Hematopoietic multipotent progenitor cell treated with erythropoietin and hydrocortisone succinate and interleukin-3 and kit ligand, for 15 days (in vitro differentiated cells): ENCODE results near the gene SPRYD3.
"Not testable (repeated sequence)": the region's sequence is repeated elsewhere in the genome, so short reads cannot be mapped to it uniquely, and the experiment has no call there.

Source experiments
- DNase-seq: peaks from one replicate; pipeline ENCODE4 v3.0.0-alpha.2; 2015; ENCODE audit warnings: low spot score

The SPRYD3 gene

DNA sequence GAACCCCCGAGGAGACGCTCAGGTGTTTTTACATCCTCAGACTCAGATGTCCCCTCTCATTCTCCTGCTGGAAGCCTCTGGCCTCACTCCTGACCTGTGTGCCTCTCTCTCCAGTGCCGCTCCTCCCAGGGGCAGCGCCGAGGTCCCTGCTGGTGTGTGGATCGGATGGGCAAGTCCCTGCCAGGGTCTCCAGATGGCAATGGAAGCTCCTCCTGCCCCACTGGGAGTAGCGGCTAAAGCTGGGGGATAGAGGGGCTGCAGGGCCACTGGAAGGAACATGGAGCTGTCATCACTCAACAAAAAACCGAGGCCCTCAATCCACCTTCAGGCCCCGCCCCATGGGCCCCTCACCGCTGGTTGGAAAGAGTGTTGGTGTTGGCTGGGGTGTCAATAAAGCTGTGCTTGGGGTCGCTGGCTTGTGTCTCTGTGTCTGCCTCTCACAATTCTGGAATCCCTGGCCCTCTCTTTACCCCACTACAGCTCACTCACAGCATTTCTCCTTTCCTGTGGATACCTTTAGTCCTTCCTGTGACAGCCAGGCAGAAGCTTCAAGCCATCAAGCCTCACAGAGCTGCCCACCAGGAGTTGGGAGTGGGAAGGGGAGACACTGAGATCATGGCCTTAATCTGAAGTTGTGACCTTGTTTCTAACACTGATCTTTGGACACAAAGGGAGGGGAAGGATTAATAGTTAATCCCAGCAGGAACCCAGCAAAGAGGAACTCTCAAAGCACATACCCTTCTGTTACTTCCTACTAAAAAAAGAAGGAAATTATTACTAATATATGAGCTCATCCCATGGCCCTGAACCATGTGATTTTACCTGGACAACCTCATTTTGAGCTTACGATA, 23.0 kb upstream of the SPRYD3 start:
- DNase-seq = no peak

DNA sequence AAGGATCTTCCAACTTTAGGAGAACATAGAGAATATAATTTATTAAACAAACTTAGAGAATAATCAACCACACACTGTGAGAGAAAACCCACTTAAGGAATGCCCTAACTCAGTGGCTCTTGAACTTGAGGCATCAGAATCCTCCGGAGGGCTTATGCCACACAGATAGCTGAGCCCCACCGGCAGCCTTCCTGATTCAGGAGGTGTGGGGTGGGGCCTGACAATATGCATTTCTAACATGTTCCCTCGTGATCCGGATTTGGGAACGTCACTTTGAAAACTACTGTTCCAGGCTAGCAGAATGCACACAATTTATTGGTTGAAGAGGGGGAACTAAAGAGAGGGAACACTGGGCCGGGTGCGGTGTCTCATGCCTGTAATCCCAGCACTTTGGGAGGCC, 22.1 kb upstream of the SPRYD3 start:
- DNase-seq = no peak

DNA sequence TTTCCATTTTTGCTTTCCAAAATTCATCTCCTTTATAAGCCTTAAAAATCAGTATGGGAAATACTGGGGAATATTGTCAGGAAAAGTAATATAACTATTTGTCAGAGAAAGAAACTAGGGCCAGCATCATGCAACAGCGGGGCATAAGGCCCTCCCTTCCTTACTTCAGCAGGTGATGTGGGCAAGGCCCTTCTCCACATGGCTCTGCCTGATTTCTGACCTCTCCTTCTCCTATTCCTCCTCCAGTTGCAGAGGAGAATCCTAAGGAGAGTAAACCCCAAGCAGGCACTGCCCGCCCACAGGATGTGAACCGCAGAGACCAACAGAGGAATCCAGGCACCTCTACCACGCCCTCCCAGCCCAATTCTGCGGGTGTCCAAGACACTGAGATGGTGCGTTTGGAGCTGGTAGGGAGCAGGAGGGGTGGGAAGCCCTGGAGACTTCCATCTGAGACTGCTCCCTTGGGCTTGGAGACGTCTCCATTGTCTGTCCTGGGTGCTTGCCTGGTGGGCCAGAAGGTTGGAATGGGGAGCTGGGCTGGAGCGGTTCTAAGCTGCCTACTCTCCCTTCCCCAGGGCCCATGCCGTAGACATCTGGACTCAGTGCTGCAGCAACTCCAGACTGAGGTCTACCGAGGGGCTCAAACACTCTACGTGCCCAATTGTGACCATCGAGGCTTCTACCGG, 21.4 kb upstream of the SPRYD3 start:
- no peak for DNase-seq

DNA sequence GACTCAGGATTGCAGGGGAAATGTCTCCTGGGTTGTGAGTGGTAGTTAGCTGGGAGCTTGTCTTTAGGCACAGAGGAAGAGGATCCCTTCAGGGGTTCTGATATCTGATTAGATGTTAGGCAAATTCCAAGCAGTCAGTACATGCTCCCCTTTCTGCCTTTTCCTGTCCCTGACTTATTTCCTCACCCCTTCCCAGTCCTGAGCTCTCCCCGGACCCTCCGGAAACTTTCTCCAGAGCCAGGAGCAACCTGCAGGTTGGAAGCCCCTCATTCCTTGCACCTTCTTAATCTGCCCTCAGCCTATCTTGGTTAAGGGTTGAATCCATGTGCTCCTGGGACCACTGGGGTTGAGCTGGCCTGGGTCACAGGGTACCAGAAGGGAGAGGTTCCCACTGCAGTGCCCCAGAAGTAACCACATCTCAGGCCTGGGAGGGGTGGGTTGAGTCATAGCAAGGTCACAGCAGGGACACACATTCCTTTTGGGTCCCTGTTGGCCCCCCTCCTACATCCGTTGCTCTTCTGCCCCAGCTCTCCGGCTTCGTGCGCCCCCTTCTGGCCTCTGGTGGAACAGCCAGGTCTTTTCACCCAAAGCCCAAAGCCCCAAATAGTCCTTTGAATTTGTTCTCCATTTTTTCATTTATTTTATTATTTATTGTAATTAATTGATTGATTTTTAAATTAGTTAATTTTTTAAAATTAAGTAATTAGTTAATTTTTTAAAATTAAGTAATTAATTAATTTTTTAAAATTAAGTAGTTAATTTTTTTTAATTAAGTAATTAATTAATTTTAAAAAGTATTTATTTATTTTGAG, 20.1 kb upstream of the SPRYD3 start:
- peak; percentile 78 for DNase-seq

DNA sequence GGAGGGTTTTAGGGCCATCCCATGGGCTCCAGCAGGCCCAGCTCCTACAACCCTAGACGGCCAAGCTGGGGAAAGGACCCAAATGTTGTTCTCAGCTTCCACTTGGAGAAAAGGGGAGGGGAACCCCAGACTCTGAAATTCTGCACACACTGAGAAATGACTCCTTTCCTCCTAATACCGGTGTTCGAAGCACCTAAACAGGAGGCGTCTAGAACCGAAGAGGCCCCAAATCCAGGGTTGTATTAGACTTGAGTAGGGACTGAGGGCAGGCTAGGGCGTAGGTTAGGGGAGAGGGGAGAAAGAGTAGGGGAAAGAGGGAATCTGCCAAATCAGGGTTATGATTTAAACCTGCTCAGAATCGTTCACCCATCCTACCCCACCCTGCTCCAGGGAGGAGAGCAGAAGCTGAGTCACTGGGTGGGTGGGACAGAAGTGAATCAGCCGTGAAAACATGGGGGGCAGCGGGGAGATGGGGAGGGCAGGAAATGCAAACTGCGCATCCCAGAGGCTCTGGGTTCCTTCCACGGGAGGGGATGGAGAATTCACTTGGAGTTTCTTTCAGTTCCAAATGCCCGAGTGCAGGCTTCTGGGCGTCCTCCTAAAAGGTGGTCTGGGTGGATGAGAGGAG, 19.3 kb upstream of the SPRYD3 start:
- DNase-seq = no peak

DNA sequence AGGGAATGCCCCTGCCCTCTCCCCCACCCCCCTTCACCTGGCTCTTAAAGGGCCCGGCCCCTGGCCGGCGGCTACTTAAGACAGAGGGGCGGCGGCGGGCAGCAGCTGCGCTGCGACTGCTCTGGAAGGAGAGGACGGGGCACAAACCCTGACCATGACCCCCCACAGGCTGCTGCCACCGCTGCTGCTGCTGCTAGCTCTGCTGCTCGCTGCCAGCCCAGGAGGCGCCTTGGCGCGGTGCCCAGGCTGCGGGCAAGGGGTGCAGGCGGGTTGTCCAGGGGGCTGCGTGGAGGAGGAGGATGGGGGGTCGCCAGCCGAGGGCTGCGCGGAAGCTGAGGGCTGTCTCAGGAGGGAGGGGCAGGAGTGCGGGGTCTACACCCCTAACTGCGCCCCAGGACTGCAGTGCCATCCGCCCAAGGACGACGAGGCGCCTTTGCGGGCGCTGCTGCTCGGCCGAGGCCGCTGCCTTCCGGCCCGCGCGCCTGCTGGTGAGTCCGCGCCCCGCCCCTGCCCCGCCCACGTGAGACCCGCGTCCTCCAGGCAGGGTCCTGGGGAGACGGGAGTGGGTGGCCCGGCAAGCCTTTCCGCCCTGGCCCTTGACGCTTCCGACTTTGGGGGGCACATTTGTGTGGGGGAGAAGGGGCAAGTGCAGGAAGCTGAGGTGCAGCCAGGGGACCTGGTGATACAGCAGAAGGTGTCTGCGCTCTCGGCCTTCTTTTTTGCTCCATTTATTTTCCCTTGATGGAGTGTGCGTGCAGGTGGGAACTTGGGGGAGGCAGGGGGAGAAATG, 18.6 kb upstream of the SPRYD3 start, which contains the start of gene IGFBP6:
TSS of gene IGFBP6 (plus strand) at position 104 of the 790 bp plus-strand sequence. CDS start at position 155, 51 bp downstream.
- no peak for DNase-seq

DNA sequence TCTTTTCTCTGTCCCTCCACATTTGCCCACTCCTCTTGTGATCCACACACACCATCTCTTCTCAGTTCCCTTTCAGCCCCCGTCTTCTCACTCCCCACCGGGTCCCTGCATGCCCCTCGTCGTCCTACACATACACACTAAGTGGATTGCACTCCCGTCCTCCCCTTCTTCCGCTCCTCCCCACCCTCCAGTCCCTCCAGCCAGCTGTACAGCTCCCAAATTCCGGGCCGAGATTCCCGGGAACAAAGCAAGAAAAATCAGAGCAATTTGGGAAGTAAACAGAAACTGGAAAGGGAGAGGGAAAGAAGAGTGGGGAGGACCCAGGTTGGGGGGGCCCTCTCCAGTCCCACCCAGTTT, 18.0 kb upstream of the SPRYD3 start:
- DNase-seq = no peak

DNA sequence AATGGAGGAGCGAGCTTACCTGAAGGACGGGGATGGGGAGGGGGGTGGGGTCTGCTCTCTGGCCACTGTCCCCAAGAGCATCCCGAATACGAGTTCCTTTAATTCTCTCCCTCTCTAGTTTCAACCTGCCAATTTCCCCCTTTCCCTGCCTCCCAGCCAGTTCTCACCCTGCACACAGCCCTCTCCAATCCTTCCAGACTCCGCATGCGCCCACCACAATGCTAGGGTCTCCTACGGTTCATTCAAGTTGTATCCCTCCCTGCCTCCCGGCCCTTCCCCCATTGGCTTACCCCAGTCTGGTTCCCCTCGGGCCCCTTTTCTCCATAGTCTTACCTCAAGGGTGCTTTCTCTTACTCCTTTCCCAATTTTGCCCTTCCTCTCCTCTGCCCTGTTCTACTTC, 17.6 kb upstream of the SPRYD3 start:
- no peak for DNase-seq

DNA sequence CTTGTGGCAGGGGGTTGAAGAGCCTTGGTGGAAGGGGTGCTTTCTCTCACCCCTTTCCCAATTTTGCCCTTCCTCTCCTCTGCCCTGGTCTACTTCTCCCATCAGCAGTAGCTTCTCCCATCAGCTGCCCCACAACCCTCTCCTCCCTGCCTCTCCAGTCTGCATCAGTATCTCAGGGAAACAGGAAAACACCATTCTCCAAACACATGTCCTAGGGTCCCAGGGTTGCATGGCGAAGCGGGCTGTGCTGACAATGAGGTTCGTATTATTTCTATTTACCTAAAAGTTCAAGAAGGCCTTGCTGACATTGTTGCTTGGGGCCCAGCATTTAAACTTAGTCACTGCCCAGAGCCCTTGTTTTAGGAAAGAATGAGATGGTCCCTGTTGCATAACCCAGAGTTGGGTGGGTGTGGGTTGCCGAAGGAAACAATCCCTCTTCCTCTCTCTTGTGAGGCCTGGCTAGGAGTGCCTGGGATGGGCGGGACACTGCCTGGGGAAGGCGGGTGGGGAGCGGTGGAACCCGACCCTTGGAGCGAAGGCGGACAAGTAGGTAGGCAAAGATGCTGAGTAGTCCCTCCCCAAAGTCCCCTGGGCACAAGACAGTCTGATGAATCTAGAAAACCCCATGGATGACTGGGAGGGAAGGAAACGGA, 17.0 kb upstream of the SPRYD3 start:
- no peak for DNase-seq

DNA sequence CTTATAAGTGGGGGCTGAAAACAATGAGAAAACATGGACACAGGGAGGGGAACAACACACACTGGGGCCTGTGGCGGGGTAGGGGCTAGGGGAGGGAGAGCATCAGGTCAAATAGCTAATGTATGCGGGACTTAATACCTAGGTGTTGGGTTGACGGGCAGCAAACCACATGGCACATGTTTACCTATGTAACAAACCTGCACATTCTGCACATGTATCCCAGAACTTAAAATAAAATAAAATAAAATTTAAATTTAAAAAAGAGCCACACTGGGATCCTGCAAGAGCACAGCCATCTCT, 16.4 kb upstream of the SPRYD3 start:
- DNase-seq = not testable (repeated sequence)

DNA sequence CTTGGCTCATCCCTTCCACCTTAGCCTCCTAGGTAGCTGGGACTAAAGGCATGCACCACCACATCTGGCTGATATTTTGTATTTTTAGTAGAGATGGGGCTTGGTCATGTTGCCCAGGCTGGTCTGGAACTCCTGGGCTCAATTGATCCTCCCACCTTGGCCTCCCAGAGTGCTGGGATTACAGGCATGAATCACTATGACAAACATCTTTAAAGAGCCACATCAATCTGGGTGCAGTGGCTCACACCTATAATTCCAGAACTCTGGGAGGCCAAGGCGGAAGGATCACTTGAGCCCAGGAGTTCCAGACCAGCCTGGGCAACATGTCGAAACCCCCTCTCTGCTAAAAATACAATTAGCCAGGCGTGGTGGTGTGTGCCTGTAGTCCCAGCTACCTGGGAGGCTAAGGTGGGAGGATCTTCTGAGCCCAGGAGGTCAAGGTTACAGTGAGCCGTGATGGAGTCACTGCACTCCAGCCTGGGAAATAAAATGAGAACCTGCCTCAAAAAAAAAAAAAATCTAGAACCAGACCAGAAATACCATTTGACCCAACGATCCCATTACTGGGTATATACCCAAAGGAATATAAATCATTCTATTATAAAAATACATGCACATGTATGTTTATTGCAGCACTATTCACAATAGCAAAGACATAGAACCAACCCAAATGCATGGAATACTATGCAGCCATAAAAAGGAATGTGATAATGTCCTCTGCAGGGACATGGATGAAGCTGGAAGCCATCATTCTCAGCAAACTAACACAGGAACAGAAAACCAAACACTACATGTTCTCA, 15.8 kb upstream of the SPRYD3 start:
- not testable (repeated sequence) for DNase-seq

DNA sequence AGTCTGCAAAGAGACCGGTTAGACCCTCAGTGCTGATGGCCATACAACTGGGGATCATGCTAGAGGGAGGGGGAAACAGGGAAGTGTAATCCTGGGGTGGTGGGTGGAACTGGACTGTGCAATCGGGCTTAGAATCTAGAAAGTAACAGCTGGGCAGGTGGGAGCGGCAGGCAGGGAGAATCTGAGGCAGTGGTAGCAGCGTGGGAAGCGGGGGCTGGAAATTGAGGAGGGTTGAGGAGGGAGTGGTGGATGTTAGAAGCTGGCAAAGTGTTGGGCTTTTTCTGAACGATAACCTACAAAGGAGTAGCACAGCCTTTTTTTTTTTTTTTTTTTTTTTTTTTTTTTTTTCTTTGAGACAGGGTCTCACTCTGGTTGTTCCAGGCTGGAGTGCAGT, 15.2 kb upstream of the SPRYD3 start:
- DNase-seq = no peak

DNA sequence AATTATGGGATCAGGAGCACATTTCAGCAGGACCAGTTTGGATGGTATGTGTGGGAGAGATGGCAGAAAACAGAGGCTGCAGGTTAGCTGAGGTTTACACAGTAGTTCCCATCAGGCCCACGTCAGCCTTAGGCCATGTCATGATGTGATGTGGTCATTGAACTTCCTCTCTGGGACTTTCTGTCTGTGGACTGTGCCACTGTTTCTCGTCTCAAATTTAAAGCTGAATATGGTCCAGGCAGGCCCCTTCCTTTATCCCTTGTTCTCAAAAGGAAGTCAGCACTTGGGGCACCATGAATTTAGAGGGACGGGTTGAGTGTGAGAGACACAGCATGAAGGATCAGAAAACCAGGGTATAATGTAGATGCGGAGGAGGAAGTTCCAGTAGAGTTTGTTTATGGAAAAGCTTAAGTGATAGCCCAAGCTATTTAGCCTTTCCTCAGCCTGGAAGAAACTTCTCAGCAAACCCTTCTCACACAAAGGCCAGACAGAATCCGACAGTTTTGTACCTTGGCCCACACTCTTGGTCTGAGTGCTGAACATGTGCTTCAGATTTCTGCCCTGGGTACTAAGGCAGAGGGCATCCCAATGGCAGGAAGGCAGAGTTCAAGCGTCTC, 14.7 kb upstream of the SPRYD3 start:
- no peak for DNase-seq

DNA sequence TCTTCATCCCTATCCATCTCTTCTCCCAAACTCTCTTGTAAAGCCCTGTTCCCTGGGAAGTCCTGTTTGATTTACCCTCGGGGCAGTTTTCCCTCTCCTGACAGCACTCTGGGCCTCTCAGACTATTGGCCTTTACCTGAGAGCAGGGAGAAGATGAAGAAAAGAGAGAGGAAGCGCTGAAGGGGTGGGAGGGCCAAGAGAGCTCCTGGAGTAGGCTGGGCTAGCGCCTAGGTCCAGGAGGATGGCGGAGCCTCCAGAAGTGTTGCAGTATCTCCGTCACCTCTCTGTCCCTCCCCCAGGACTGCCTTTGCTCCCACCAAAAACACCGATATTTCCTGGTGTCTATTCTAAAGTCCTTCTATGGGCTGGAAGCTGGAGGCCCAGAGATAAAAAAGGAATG, 12.6 kb upstream of the SPRYD3 start:
- DNase-seq = no peak

DNA sequence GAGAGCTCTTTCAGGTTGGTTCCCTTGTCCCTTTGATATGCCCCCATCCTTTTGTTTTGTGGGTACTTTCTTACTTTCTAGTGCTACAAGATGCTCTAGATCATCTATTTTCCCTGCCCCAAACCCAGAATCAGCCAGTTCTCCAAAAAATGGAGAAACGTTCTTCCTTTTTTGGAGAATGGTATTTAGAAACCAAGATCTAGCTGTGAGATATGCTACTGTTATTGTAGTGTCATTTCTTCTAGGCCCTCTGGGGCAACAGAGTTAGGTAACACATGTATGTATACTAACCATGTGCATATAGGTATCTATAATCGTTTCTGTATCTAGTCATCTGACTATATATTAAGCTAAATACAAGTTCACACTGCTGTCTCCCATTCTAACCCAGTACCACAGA, 11.4 kb upstream of the SPRYD3 start:
- no peak for DNase-seq

DNA sequence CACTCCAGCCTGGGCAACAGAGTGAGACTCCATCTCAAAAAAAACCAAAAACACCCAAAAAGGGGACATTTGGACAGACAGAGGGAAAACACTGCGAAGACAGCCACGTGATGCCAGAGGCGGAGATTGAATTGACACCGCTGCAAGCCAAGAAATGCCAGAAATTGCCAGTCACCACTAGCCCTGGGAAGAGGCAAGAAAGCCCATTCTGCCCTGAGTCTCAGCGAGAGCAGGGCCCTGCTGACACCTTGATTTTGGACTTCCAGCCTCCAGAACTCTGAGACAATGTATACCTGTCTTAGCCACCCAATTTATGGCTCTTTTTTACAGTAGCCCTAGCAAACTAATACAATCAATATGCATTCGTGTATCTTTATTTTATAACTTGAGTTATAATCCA, 10.9 kb upstream of the SPRYD3 start:
- no peak for DNase-seq

DNA sequence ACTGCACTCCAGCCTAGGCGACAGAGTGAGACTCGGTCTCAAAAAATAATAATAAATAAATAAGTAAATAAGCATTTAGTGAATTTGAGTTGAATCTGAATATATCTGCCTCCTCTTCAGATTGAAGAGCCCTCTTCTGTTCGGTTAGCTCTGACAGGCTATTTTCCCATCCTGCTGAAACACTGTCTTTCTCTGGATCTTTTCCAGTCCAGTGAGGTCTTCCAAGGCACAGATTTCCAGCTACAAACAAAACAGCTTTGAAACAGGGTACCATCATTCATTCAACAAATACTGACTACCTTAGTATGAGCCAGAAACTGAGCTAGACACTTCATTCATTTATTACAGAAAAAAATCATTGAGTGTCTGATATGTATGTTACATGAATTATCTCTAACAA, 7.2 kb upstream of the SPRYD3 start:
- no peak for DNase-seq

DNA sequence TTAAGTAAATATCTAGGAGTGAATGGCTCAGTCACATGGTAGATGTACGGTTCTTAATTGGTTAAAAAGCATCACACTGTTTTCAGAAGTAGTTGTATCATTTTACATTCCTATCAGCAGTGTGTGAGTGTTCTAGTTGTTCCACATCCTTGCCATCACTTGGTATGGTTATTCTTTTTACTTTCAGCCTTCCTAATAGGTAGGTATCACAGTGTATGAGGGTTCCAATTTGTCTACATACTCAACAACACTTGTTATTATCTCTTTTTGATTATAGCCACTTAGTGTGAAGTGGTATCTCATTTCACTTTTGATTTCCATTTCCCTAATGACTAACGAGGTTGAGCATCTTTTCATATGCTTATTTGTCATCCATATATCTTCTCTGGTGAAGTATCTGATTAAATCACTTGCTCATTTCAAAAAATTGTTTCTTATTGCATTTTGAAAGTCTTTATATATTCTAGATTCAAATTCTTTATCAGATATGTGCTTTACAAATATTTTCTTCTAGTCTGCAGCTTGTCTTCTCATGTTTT, 3.5 kb upstream of the SPRYD3 start:
- DNase-seq = no peak

DNA sequence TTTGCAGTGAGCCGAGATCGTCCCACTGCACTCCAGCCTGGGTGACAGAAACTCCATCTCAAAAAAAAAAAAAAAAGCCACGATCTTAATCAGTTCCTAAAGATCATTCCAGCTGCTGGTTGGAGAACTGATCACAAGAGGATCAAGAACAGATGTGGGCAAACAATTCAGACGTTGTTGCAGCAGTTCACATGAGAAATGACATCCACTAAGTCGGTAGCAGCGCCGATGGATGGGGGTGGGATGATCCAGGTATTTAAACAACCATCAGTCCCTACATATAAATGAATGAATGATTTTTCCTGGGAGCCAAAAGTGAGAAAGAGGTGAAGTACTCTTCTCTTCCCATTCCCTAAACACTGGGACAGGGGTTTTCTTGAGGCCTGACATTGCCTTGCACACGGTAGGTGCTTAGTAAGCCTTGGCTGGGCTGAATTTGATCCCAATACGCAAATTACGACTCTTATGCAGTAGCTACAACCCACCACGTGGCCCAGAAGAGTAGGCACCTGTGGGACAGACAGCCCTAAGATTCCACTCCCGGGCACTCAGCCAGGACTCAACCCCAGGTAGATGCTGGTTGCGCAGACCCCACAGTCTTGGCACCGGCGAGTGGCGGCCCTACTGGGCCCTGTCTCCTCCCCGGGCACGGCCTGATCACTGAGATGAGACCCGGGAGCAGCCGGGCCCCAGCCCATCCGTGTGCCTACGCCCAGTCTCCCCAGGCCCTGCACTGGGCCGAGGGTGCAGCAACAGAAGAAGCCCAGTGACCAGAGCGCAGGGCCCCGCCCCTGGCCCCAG, 565 bp downstream of the SPRYD3 start:
- DNase-seq = no peak
